Stimulated activated CD8-positive, alpha-beta memory T cell treated with anti-CD3 and anti-CD28 coated beads, Interleukin-15, amount 100 ng/mL, for 24 hours (primary cell): ENCODE results near the gene ZNF329.
"Not testable (repeated sequence)": the region's sequence is repeated elsewhere in the genome, so short reads cannot be mapped to it uniquely, and the experiment has no call there.

Experiments
- DNase-seq: peaks from one replicate; pipeline ENCODE4 v3.0.0-alpha.2; 2020; ENCODE audit warnings: low read depth

The ZNF329 gene

GRCh38 chr19:58150328-58150921 lies at the start of gene ZNF329:
Gene ZNF329 (minus strand): TSS chr19:58150789. CDS start chr19:58129503, 21,286 bp downstream.
- peak; percentile 98 for DNase-seq

- DNase-seq, result no peak
Observed at GRCh38 chr19:58196901-58197616, 46.5 kb upstream of the ZNF329 start.

DNA sequence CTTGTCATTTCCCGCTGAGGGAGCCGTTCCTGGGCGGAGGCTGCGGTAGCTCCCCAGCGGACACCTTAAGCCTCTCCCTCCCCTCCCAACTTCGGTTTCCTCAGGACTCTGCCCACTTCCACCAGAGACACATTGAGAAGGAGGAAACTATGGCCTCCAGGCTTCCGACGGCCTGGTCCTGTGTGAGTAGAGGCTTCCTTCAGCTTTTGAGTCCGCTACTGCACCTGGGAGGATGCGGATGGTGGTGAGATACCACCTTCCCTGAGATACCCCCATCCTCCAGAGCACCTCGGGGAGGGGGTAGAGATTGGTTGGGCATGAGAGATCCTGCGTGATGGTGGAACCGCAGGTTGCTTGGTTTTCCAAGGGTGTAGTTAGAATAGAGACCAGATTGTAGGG lies 33.2 kb upstream of the ZNF329 start:
- DNase-seq, result no peak

DNA sequence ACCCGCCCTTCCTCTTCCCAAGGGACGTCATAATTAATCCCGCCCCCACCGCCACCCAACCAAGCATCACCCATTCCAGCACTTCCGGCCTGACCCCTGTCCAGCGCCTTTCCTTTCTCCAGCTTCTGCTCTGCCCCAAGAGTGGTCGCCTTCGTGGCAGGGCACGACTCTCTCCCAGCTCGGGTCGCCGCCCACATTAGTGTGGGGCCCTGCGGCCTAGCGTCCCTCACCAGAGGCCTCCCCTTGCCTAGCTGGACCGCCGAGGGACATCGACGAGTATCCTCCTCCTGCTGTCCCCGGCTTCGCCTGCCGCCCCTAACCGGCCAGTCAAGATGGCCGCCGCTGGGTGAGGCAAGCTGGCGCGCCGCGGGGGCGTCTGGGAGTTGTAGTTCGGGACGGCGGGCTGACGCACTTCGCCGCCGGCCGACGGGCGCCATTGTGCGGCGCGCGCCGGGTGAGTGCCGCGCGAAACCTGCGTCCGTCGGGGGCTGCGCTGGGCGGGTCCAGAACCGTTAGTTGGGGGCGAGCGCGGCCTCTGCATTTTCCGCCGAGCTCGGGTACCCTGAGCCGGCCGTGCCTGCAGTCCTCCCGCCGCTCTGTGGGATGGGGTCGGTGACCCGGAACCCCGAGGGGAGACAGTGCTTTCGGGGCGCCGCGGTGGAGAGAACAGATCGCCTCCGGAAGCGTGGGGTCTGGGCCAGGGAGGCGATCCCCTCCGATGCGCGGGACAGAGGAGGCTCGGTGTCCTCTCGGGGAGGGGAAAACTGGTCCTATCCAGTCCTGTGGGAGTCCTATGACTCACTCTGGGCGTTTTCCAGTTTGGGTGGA lies 32.6 kb upstream of the ZNF329 start, which contains the start of gene ZNF274:
ZNF274 (plus strand) TSS at position 73 of the 828 bp plus-strand sequence. CDS start 905 bp downstream, outside the sequence.
- DNase-seq, result peak; percentile 85

DNA sequence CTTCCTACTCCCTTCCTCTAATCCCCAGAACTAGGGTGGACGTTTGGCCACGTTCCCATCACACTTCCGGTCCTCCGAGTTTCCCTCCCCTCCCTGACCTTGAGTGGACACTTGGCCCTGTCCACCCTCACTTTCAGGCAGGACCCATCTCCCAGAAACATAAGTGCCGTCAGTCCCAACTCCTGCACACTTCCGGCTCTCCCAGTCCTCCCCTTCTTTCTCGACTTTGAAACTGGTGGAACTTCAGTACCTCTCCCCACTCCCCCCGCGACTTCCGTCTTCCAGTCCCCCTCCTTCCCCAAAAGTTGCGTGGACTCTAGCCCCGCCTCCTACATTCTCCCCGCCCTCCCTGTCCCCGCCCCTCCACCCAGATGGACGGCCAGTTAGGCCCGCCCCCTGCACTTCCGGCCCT lies 32.0 kb upstream of the ZNF329 start:
- DNase-seq, result no peak

- DNase-seq, result no peak
Observed at GRCh38 chr19:58181902-58182576, 31.4 kb upstream of the ZNF329 start.

DNA sequence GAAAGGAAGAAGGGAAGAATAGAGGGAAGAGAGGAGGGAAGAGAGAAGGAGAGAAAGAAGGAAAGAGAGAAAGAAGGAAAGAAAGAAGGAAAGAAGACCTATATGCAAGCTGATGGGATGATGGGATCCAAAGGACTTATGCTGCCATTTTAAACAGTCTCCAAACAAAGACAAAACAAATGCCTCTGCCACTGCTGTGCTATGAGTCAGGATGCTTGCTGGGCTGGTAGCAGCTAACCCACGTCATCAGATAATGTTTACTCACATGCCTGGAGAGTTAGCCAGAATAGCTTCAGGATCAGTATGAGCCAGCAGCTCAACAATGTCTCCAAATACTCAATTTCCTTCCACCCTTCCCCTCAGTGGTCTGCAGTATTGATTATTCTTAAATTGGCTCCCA lies 20.3 kb upstream of the ZNF329 start:
- no peak for DNase-seq

- no peak for DNase-seq
Observed at GRCh38 chr19:58166708-58167280, 16.2 kb upstream of the ZNF329 start.

- DNase-seq, result no peak
Observed at GRCh38 chr19:58166268-58166667, 15.7 kb upstream of the ZNF329 start.

DNA sequence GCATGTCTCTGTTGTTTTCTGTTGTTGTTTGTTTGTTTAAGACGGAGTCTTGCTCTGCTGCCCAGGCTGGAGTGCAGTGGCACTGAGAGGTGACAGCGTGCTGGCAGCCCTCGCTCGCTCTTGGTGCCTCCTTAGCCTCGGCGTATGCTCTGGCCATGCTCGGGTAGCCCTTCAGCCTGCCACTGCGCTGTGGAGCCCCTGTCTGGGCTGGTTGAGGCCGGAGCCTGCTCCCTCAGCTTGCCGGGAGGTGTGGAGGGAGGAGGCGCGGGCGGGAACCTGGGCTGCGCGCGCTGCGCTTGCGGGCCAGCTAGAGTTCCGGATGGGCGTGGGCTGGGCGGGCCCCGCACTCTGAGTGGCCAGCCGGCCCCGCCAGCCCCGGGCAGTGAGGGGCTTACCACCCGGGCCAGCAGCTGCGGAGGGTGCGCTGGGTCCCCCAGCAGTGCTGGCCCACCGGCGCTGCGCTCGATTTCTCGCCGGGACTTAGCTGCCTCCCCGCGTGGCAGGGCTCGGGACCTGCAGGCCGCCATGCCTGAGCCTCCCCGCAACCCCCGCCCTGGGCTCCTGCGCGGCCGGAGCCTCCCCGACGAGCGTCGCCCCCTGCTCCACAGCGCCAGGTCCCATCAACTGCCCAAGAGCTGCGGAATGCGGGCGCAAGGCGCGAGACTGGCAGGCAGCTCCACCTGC lies 6.6 kb upstream of the ZNF329 start:
- DNase-seq, result no peak

GRCh38 chr19:58154679-58155648 lies 4.4 kb upstream of the ZNF329 start:
- DNase-seq, result peak; percentile 100

- no peak for DNase-seq
Observed at GRCh38 chr19:58154287-58154678, 3.7 kb upstream of the ZNF329 start.

- no peak for DNase-seq
Observed at GRCh38 chr19:58153386-58153785, 2.8 kb upstream of the ZNF329 start.

- DNase-seq, result not testable (repeated sequence)
Observed at GRCh38 chr19:58147475-58147874, 3.1 kb downstream of the ZNF329 start.

GRCh38 chr19:58145849-58146248 lies 4.7 kb downstream of the ZNF329 start:
- no peak for DNase-seq

- DNase-seq, result no peak
Observed at GRCh38 chr19:58134244-58134643, 16.3 kb downstream of the ZNF329 start.

DNA sequence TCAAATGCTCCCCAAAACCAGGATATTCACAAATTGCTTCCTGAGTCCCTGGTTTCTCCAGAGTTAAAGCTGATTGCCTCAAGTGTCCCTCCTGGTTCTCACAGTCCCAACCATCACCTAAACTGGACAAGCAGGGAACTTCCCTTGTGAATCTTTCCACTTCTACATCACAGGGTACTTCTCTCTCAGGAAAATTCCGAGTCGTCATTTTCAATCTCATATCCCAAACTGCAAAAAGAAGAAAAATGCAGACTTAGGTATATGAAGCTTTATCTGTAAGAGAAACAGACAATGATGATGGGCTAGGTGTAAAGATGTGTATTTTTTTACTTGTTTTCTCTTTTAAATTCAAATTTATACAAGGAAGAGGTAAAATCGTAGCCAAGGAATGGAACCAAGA lies 21.3 kb downstream of the ZNF329 start:
- DNase-seq, result no peak

GRCh38 chr19:58128041-58128685 lies 22.4 kb downstream of the ZNF329 start:
- DNase-seq, result no peak

DNA sequence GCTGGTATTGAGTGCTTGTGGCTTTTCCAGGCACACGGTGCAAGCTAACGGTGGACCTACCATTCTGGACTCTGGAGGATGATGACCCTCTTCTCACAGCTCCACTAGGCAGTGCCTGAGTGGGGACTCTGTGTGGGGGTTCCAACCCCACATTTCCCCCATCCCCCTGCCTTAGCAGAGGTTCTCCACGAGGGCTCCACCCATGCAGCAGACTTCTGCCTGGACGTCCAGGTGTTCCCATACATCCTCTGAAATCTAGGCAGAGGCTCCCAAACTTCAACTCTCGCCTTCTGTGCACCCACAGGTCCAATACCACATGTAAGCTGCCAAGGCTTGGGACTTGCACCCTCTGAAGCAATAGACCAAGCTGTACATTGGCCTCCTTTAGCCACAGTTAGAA lies 27.2 kb downstream of the ZNF329 start:
- no peak for DNase-seq
